Measurements from ENCODE around the gene WDR49. TPM values are rescaled to one million over a fixed set of nuclear protein-coding genes. Genes with fewer than 3 reads are reported as not detected.

Gene WDR49
- total RNA-seq: 1 to 10 TPM; 1.7 to 3.0 TPM
- polyA plus RNA-seq: 1 to 10 TPM in 1 of 2 donors, not detected in 1; 3.8 TPM
- long read RNA-seq, donor 1: 0 reads
- long read RNA-seq, donor 2: 0 reads

DNA sequence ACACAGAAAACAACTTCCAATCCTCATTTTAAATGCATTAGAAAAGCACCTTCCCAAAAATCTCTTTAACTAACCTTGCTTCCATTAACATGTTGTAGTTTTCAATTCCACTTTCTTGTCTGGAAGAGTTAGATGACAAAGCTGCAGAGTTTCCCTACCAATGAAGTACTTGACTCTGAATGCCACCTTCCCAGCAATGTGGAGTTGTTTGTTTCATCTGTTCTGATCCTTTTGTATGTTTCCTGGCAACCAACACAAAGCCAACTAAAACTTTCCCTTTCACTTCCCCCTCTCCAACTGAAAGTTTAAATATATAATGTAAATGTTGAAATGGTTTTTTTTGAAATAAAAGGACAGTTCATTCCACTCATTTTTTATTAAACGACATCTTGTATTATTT is at the start of gene WDR49:
Gene WDR49, minus strand, starts transcription at position 183 of the 400 bp plus-strand sequence. CDS start 517 bp downstream, outside the sequence.
- no peaks in the 10 kb centered on the region for H3K9me3 ChIP-seq (ENCODE audit: control insufficient read depth, low read length)
- intact Hi-C loops (cut with DNase I): no loop called here
- H3K4me3 ChIP-seq (ENCODE audit: low read length in 2 of 2): no peak within 1 kb of the TSS
- ATAC-seq (ENCODE audit: low FRiP score) (no peak), DNase-seq (no peak)
- no peaks in the 10 kb centered on the region for H3K36me3 ChIP-seq (ENCODE audit: control insufficient read depth in 1 of 2, insufficient read depth in 2 of 2, low read length in 1 of 2)
- no peaks in the 10 kb centered on the region for H3K27me3 ChIP-seq (ENCODE audit: control insufficient read depth in 1 of 2, insufficient read depth in 2 of 2, low read length in 1 of 2)
- no peaks in the 10 kb centered on the region for H3K4me1 ChIP-seq (ENCODE audit: control insufficient read depth in 1 of 2, insufficient read depth in 2 of 2, low read length in 2 of 2)
- 43 to 46% methylated on average over 1 of the region's 1 CpG for WGBS, 2 donors
- H3K27ac ChIP-seq (ENCODE audit: low read depth in 1 of 2, low read length in 2 of 2): no peak within 1 kb of the TSS

DNA sequence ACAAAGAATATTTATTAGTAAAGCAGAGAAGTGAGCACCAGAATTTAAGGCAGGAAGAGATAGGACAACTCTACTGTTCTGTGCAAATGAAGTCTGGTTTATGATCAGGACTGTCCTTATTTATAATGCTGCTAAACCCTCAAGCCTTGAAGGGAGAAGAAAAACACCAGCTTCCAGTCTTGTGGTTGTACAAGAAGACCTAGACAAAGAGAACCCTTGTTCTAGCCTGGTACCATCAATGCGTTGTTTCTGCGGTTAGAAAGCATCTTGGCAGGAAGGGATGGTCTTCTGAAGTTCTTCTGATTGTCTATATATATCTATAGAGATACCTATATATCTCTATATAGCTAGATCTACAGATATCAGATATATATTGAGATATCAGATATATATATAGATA is 47.2 kb upstream of the WDR49 start:
- DNase-seq (no peak), ATAC-seq (ENCODE audit: low FRiP score) (no peak)
- H3K4me3 ChIP-seq (ENCODE audit: low read length in 2 of 2): no peak overlapping the region
- H3K27ac ChIP-seq (ENCODE audit: low read depth in 1 of 2, low read length in 2 of 2): no peak overlapping the region
- intact Hi-C loops (cut with DNase I): no loop called here
- H3K27me3 ChIP-seq (ENCODE audit: control insufficient read depth in 1 of 2, insufficient read depth in 2 of 2, low read length in 1 of 2): no peaks in the 10 kb centered on the region
- 98% methylated on average over 2 of the region's 2 CpGs for WGBS, 2 donors
- no peaks in the 10 kb centered on the region for H3K9me3 ChIP-seq (ENCODE audit: control insufficient read depth, low read length)
- H3K36me3 ChIP-seq (ENCODE audit: control insufficient read depth in 1 of 2, insufficient read depth in 2 of 2, low read length in 1 of 2): no peaks in the 10 kb centered on the region
- no peaks in the 10 kb centered on the region for H3K4me1 ChIP-seq (ENCODE audit: control insufficient read depth in 1 of 2, insufficient read depth in 2 of 2, low read length in 2 of 2)

DNA sequence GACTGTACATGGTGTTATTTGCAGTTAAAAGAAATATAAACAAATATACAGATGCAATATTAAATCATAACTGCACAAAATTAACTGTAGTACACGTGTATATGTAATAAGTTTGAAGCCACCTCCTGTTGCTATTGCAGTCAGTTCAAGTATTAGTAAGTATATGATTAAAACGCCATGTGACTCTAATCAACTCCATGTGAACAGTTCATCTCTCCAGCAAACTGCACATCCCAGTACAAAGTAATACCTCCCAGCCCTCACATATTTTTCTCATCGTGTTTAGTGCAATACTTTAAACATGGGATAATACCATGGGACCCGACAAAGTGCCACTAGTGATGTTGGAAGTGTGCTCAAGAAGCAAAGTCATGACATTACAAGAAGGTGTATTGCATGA is 46.3 kb upstream of the WDR49 start:
- ATAC-seq (ENCODE audit: low FRiP score): no peak
- no peak for DNase-seq
- Histone ChIP-seq H3K27ac (ENCODE audit: low read depth in 1 of 2, low read length in 2 of 2) (no peak overlapping the region), H3K4me1 (ENCODE audit: control insufficient read depth in 1 of 2, insufficient read depth in 2 of 2, low read length in 2 of 2) (no peaks in the 10 kb centered on the region), H3K4me3 (ENCODE audit: low read length in 2 of 2) (no peak overlapping the region), H3K27me3 (ENCODE audit: control insufficient read depth in 1 of 2, insufficient read depth in 2 of 2, low read length in 1 of 2) (no peaks in the 10 kb centered on the region), H3K36me3 (ENCODE audit: control insufficient read depth in 1 of 2, insufficient read depth in 2 of 2, low read length in 1 of 2) (no peaks in the 10 kb centered on the region), H3K9me3 (ENCODE audit: control insufficient read depth, low read length) (no peaks in the 10 kb centered on the region)
- 93 to 95% methylated on average over 4 of the region's 4 CpGs for WGBS, 2 donors
- intact Hi-C loops (cut with DNase I): no loop called here

DNA sequence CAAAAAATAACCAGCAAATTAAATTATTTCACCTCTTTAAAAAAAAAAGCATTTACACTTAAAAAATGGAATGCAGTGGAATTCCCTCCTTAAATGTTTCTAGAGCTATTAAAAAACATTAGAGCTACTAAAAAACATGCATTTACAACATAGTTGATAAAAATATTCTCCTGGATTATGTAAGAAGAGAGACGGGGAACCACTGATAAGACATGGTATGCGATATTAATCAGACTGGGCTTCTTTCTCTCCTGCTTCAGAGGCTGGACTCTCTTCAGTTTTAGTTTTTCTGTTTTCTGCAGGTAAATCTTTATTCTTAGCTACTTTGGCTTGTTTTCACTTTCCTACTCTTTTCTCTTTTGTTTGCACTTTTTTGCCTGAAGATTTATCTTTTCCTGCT is 40.4 kb upstream of the WDR49 start:
- no peak for DNase-seq
- ATAC-seq (ENCODE audit: low FRiP score): no peak
- no peaks in the 10 kb centered on the region for H3K27me3 ChIP-seq (ENCODE audit: control insufficient read depth in 1 of 2, insufficient read depth in 2 of 2, low read length in 1 of 2)
- H3K4me3 ChIP-seq (ENCODE audit: low read length in 2 of 2): no peak overlapping the region
- intact Hi-C loops (cut with DNase I): no loop called here
- H3K4me1 ChIP-seq (ENCODE audit: control insufficient read depth in 1 of 2, insufficient read depth in 2 of 2, low read length in 2 of 2): no peaks in the 10 kb centered on the region
- H3K27ac ChIP-seq (ENCODE audit: low read depth in 1 of 2, low read length in 2 of 2): no peak overlapping the region
- 53 to 59% methylated on average over 2 of the region's 2 CpGs for WGBS, 2 donors
- H3K9me3 ChIP-seq (ENCODE audit: control insufficient read depth, low read length): no peaks in the 10 kb centered on the region
- H3K36me3 ChIP-seq (ENCODE audit: control insufficient read depth in 1 of 2, insufficient read depth in 2 of 2, low read length in 1 of 2): no peaks in the 10 kb centered on the region

DNA sequence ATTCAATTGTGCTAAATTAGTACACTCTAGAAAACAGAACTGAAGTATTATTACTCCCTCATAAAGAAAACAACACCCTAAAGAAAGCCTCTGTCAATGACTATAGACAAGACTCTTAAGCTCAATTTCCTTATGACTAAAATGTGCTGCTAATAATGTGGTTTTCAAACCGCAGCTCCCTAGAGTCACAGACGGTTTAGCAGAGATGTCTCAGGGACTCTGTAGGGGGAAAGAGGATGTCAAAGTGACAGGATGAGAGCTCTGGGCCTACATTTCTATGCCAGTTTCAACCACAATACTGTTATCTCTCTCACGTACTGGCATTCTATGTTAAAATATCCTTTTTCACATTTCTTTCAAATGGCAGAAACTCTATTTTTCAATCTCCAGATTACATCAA is 37.6 kb upstream of the WDR49 start:
- H3K4me1 ChIP-seq (ENCODE audit: control insufficient read depth in 1 of 2, insufficient read depth in 2 of 2, low read length in 2 of 2): no peaks in the 10 kb centered on the region
- ATAC-seq (ENCODE audit: low FRiP score): no peak
- H3K27me3 ChIP-seq (ENCODE audit: control insufficient read depth in 1 of 2, insufficient read depth in 2 of 2, low read length in 1 of 2): no peaks in the 10 kb centered on the region
- H3K9me3 ChIP-seq (ENCODE audit: control insufficient read depth, low read length): no peaks in the 10 kb centered on the region
- H3K27ac ChIP-seq (ENCODE audit: low read depth in 1 of 2, low read length in 2 of 2): no peak overlapping the region
- no peak overlapping the region for H3K4me3 ChIP-seq (ENCODE audit: low read length in 2 of 2)
- peaks cover 0 to 2% of the 10 kb centered on the region in 2 donors for H3K36me3 ChIP-seq (ENCODE audit: control insufficient read depth in 1 of 2, insufficient read depth in 2 of 2, low read length in 1 of 2)
- 58 to 71% methylated on average over 3 of the region's 3 CpGs for WGBS, 2 donors
- DNase-seq: no peak
- intact Hi-C loops (cut with DNase I): no loop called here

DNA sequence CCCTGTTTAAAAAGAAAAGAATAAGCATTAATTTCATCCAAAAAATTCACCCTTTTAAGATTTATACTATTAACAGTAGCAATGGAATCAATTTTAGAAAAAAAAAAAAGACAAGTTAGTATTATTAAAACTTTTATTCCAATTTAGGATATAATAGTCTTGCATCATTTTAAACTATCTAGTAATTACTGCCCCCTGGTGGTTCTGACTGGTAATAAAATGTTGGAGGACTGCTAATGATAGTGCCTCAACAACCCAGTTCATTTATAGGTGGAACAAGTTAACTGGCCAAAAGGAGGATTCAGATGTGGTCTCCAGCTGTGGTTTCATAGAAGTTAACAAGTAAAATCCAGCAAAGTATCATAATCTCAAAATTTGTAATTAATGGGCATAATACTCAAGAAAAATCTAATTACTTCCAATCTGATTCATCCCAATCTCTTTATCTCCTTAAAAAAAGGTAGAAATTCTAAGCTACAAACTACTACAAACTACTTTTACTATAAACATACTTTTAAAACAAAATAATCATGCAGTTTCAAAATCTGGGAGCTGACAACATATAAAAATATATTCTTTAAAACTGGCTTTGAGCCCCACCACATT is 30.7 kb upstream of the WDR49 start:
- Histone ChIP-seq H3K27me3 (ENCODE audit: control insufficient read depth in 1 of 2, insufficient read depth in 2 of 2, low read length in 1 of 2) (no peaks in the 10 kb centered on the region), H3K27ac (ENCODE audit: low read depth in 1 of 2, low read length in 2 of 2) (no peak overlapping the region), H3K4me1 (ENCODE audit: control insufficient read depth in 1 of 2, insufficient read depth in 2 of 2, low read length in 2 of 2) (no peaks in the 10 kb centered on the region), H3K9me3 (ENCODE audit: control insufficient read depth, low read length) (no peaks in the 10 kb centered on the region), H3K4me3 (ENCODE audit: low read length in 2 of 2) (no peak overlapping the region), H3K36me3 (ENCODE audit: control insufficient read depth in 1 of 2, insufficient read depth in 2 of 2, low read length in 1 of 2) (peaks cover 0 to 2% of the 10 kb centered on the region in 2 donors)
- intact Hi-C loops (cut with DNase I): no loop called here
- ATAC-seq (ENCODE audit: low FRiP score) (no peak), DNase-seq (no peak)

DNA sequence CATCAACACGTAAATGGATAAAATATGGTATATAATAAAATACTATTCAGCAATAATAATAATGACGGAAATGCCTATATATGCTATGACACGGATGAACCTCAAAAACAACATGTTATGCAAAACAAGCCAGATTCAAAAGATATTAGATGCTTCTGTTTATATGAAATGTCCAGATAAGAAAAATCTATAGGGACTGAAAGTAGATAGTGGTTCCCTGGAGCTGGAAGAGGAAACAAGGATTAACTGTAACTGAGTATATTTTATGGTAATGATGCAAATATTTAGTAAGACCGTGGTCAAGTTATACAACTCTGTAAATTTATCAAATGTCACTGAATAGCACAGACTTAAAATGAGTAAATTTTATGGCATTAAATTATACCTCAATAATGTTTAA is 25.8 kb upstream of the WDR49 start:
- intact Hi-C loops (cut with DNase I): no loop called here
- Histone ChIP-seq H3K36me3 (ENCODE audit: control insufficient read depth in 1 of 2, insufficient read depth in 2 of 2, low read length in 1 of 2) (peaks cover 0 to 3% of the 10 kb centered on the region in 2 donors), H3K27me3 (ENCODE audit: control insufficient read depth in 1 of 2, insufficient read depth in 2 of 2, low read length in 1 of 2) (no peaks in the 10 kb centered on the region), H3K9me3 (ENCODE audit: control insufficient read depth, low read length) (peaks cover 3% of the 10 kb centered on the region), H3K4me1 (ENCODE audit: control insufficient read depth in 1 of 2, insufficient read depth in 2 of 2, low read length in 2 of 2) (no peaks in the 10 kb centered on the region), H3K27ac (ENCODE audit: low read depth in 1 of 2, low read length in 2 of 2) (no peak overlapping the region), H3K4me3 (ENCODE audit: low read length in 2 of 2) (no peak overlapping the region)
- 94% methylated on average over 4 of the region's 4 CpGs for WGBS, 2 donors
- ATAC-seq (ENCODE audit: low FRiP score): no peak
- no peak for DNase-seq

DNA sequence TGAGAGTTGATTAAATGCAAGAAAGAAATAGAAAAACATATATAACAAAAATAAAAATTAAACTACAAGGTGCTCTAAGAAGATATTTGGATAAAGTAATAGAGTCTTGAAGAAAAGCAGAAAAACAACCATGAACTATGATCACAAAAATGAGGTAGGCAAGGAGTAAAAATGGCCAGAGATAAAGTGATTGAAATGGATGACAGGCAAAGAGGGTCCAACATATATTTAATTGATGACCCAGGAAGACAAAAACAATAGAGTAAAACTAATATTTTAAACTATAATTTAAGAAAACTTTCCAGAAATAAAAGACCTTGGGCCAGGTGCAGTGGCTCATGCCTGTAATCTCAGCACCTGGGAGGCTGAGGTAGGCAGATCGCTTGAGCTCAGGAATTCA is 22.1 kb upstream of the WDR49 start:
- intact Hi-C loops (cut with DNase I): no loop called here
- Histone ChIP-seq H3K27ac (ENCODE audit: low read depth in 1 of 2, low read length in 2 of 2) (no peak overlapping the region), H3K36me3 (ENCODE audit: control insufficient read depth in 1 of 2, insufficient read depth in 2 of 2, low read length in 1 of 2) (peaks cover 0 to 7% of the 10 kb centered on the region in 2 donors), H3K27me3 (ENCODE audit: control insufficient read depth in 1 of 2, insufficient read depth in 2 of 2, low read length in 1 of 2) (no peaks in the 10 kb centered on the region), H3K9me3 (ENCODE audit: control insufficient read depth, low read length) (peaks cover 4% of the 10 kb centered on the region), H3K4me1 (ENCODE audit: control insufficient read depth in 1 of 2, insufficient read depth in 2 of 2, low read length in 2 of 2) (no peaks in the 10 kb centered on the region), H3K4me3 (ENCODE audit: low read length in 2 of 2) (no peak overlapping the region)
- no peak for DNase-seq
- WGBS, 2 donors: 98 to 100% methylated on average over 1 of the region's 1 CpG
- no peak for ATAC-seq (ENCODE audit: low FRiP score)

DNA sequence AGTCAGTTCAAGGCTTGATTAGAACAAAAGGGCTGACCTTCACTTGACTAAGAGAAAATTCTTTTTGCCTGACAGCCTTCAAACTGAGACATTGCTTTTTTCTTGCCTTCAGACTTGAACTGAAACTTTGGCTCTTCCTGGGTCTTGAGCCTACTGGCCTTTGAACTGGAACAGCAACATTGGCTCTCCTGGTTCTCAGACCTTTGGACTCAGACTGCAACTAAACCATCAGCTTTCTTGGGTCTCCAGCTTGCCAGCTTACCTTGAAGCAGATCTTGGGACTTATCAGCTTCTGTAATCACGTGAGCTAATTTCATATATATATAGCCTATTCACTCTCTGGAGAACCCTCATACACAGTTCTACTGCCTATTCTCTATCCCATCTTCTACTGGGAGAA is 19.5 kb upstream of the WDR49 start:
- intact Hi-C loops (cut with DNase I): no loop called here
- H3K4me3 ChIP-seq (ENCODE audit: low read length in 2 of 2): no peak overlapping the region
- H3K36me3 ChIP-seq (ENCODE audit: control insufficient read depth in 1 of 2, insufficient read depth in 2 of 2, low read length in 1 of 2): peaks cover 0 to 7% of the 10 kb centered on the region in 2 donors
- H3K9me3 ChIP-seq (ENCODE audit: control insufficient read depth, low read length): peaks cover 4% of the 10 kb centered on the region
- WGBS, 2 donors: 77 to 81% methylated on average over 1 of the region's 1 CpG
- DNase-seq (no peak), ATAC-seq (ENCODE audit: low FRiP score) (no peak)
- H3K27ac ChIP-seq (ENCODE audit: low read depth in 1 of 2, low read length in 2 of 2): no peak overlapping the region
- no peaks in the 10 kb centered on the region for H3K27me3 ChIP-seq (ENCODE audit: control insufficient read depth in 1 of 2, insufficient read depth in 2 of 2, low read length in 1 of 2)
- no peaks in the 10 kb centered on the region for H3K4me1 ChIP-seq (ENCODE audit: control insufficient read depth in 1 of 2, insufficient read depth in 2 of 2, low read length in 2 of 2)
